Measurements from ENCODE around the gene POLR3F.
"Not testable (repeated sequence)": the region's sequence is repeated elsewhere in the genome, so short reads cannot be mapped to it uniquely, and the experiment has no call there.

The POLR3F gene

GRCh38 chr20:18466894-18467730 lies at the start of gene POLR3F, which contains the start of gene DZANK1:
TSS of gene POLR3F (plus strand) at chr20:18467390. CDS start at chr20:18467507, 117 bp downstream.
TSS of gene DZANK1 (minus strand) at chr20:18467030. CDS start at chr20:18465358, 1,672 bp downstream.
- FAIRE-seq, result peak; percentile 90
- peak; percentile 99 for DNase-seq (ENCODE audit: insufficient read length, low spot score)

GRCh38 chr20:18421608-18422007 lies 45.6 kb upstream of the POLR3F start:
- DNase-seq (ENCODE audit: insufficient read length, low spot score), result no peak

GRCh38 chr20:18427214-18427613 lies 40.0 kb upstream of the POLR3F start:
- no peak for FAIRE-seq
- no peak for DNase-seq (ENCODE audit: insufficient read length, low spot score)

More at GRCh38 chr20:18421608-18422007, 45.6 kb upstream of the POLR3F start:
- no peak for FAIRE-seq

- DNase-seq (ENCODE audit: insufficient read length, low spot score), result no peak
- no peak for FAIRE-seq
Observed at GRCh38 chr20:18428490-18429173, 38.6 kb upstream of the POLR3F start.

- no peak for DNase-seq (ENCODE audit: insufficient read length, low spot score)
- FAIRE-seq, result no peak
Observed at GRCh38 chr20:18430172-18430826, 36.9 kb upstream of the POLR3F start.

GRCh38 chr20:18431206-18431605 lies 36.0 kb upstream of the POLR3F start:
- no peak for FAIRE-seq
- DNase-seq (ENCODE audit: insufficient read length, low spot score), result no peak

- FAIRE-seq (no peak), DNase-seq (ENCODE audit: insufficient read length, low spot score) (no peak)
Observed at GRCh38 chr20:18436847-18437246, 30.3 kb upstream of the POLR3F start.

- no peak for DNase-seq (ENCODE audit: insufficient read length, low spot score)
- no peak for FAIRE-seq
Observed at GRCh38 chr20:18440403-18440802, 26.8 kb upstream of the POLR3F start.

- DNase-seq (ENCODE audit: insufficient read length, low spot score) (no peak), FAIRE-seq (no peak)
Observed at GRCh38 chr20:18443886-18444285, 23.3 kb upstream of the POLR3F start.

GRCh38 chr20:18456600-18456999 lies 10.6 kb upstream of the POLR3F start:
- DNase-seq (ENCODE audit: insufficient read length, low spot score), result no peak
- no peak for FAIRE-seq

GRCh38 chr20:18465536-18466200 lies 1.5 kb upstream of the POLR3F start:
- FAIRE-seq, result no peak
- no peak for DNase-seq (ENCODE audit: insufficient read length, low spot score)

GRCh38 chr20:18466574-18466893 lies 656 bp upstream of the POLR3F start:
- FAIRE-seq (no peak), DNase-seq (ENCODE audit: insufficient read length, low spot score) (peak; percentile 84)

- DNase-seq (ENCODE audit: insufficient read length, low spot score), result no peak
- FAIRE-seq, result no peak
Observed at GRCh38 chr20:18477218-18477617, 10.0 kb downstream of the POLR3F start.

GRCh38 chr20:18477821-18478220 lies 10.6 kb downstream of the POLR3F start:
- no peak for DNase-seq (ENCODE audit: insufficient read length, low spot score)
- no peak for FAIRE-seq

- no peak for DNase-seq (ENCODE audit: insufficient read length, low spot score)
- FAIRE-seq, result no peak
Observed at GRCh38 chr20:18481596-18481995, 14.4 kb downstream of the POLR3F start.

GRCh38 chr20:18488301-18488700 lies 21.1 kb downstream of the POLR3F start:
- FAIRE-seq (no peak), DNase-seq (ENCODE audit: insufficient read length, low spot score) (no peak)

GRCh38 chr20:18496042-18496441 lies 28.9 kb downstream of the POLR3F start:
- FAIRE-seq (no peak), DNase-seq (ENCODE audit: insufficient read length, low spot score) (no peak)

- peak; percentile 87 for DNase-seq (ENCODE audit: insufficient read length, low spot score)
- peak; percentile 16 for FAIRE-seq
Observed at GRCh38 chr20:18496740-18497592, 29.8 kb downstream of the POLR3F start, which contains the start of gene RBBP9. TSS of gene RBBP9 (minus strand) at chr20:18497225. CDS start at chr20:18497167, 58 bp downstream.

GRCh38 chr20:18497603-18498002 lies 30.4 kb downstream of the POLR3F start:
- FAIRE-seq (no peak), DNase-seq (ENCODE audit: insufficient read length, low spot score) (no peak)

GRCh38 chr20:18501672-18502071 lies 34.5 kb downstream of the POLR3F start:
- not testable (repeated sequence) for DNase-seq (ENCODE audit: insufficient read length, low spot score); FAIRE-seq
